ENCODE results near the gene MAPKBP1.

Gene MAPKBP1

GRCh38 chr15:41865490-41866055 lies 91.3 kb downstream of the MAPKBP1 start:
- no peak for TF ChIP-seq CTCF (IDR thresholded peaks at IDR 0.05; ENCODE audit: insufficient read depth, low read depth, low read length, missing control alignments)
- H3K4me3 ChIP-seq (ENCODE audit: low read length) = no peak overlapping the region
- no peak for DNase-seq (ENCODE audit: low read depth)

DNA sequence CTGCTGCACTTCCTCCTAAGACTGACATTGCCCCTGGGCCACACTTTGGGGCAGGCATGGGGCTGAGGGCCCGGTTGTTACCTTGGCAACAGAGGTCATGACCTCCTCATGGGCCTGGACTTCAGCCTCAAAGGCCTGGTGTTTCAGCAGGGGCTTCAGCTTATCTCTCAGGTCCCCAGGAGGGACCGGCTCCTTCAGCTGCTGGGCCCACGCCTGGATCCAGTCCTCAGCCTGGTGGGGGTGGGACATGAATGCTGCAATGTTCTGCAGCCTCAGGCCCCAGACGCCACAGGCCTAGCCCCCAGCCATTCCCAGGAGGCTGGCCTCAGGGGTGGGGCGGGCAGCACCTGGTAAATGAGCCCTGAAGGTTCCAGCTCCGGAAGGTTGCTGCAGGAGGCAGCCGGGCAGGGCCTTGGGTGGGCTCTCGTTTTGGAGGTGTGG lies 92.0 kb downstream of the MAPKBP1 start:
- TF ChIP-seq CTCF (IDR thresholded peaks at IDR 0.05; ENCODE audit: insufficient read depth, low read depth, low read length, missing control alignments) = no peak
- DNase-seq (ENCODE audit: low read depth) = no peak
- H3K4me3 ChIP-seq (ENCODE audit: low read length) = no peak overlapping the region

- DNase-seq (ENCODE audit: low read depth) = no peak
- TF ChIP-seq CTCF (IDR thresholded peaks at IDR 0.05; ENCODE audit: insufficient read depth, low read depth, low read length, missing control alignments) = no peak
- H3K4me3 ChIP-seq (ENCODE audit: low read length) = no peak overlapping the region
These were observed 92.7 kb downstream of the MAPKBP1 start for GRCh38 chr15:41866872-41867579.

DNA sequence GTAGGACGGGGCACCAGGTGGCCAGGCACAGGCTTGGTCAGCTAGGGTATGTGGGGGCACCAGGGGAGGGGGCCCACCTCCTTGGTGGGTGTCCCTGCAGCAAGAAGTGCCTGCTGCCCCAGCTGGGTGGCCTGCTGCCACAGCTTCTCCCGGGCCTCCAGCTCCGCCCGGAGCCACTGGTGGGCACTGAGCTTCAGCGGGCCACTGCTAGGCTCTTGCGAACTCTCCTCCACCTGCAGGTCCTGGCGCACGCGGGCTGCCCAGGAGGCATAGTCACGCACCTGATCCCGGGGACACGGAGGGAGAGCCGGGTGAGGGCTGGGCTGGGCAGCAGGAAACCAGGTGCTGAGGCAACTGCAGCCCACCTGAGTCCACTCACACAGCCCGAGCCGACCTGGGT lies 94.0 kb downstream of the MAPKBP1 start:
- H3K4me3 ChIP-seq (ENCODE audit: low read length) = no peak overlapping the region
- no peak for TF ChIP-seq CTCF (IDR thresholded peaks at IDR 0.05; ENCODE audit: insufficient read depth, low read depth, low read length, missing control alignments)
- DNase-seq (ENCODE audit: low read depth) = no peak

GRCh38 chr15:41869770-41870688 lies 95.7 kb downstream of the MAPKBP1 start:
- H3K4me3 ChIP-seq (ENCODE audit: low read length) = no peak overlapping the region
- no peak for DNase-seq (ENCODE audit: low read depth)
- no peak for TF ChIP-seq CTCF (IDR thresholded peaks at IDR 0.05; ENCODE audit: insufficient read depth, low read depth, low read length, missing control alignments)

- H3K4me3 ChIP-seq (ENCODE audit: low read length) = no peak overlapping the region
- TF ChIP-seq CTCF (IDR thresholded peaks at IDR 0.05; ENCODE audit: insufficient read depth, low read depth, low read length, missing control alignments) = no peak
- peak; percentile 94 for DNase-seq (ENCODE audit: low read depth)
These were observed 96.4 kb downstream of the MAPKBP1 start for GRCh38 chr15:41870689-41871081.
